ENCODE results near the gene PLEKHA8.

The PLEKHA8 gene

DNA sequence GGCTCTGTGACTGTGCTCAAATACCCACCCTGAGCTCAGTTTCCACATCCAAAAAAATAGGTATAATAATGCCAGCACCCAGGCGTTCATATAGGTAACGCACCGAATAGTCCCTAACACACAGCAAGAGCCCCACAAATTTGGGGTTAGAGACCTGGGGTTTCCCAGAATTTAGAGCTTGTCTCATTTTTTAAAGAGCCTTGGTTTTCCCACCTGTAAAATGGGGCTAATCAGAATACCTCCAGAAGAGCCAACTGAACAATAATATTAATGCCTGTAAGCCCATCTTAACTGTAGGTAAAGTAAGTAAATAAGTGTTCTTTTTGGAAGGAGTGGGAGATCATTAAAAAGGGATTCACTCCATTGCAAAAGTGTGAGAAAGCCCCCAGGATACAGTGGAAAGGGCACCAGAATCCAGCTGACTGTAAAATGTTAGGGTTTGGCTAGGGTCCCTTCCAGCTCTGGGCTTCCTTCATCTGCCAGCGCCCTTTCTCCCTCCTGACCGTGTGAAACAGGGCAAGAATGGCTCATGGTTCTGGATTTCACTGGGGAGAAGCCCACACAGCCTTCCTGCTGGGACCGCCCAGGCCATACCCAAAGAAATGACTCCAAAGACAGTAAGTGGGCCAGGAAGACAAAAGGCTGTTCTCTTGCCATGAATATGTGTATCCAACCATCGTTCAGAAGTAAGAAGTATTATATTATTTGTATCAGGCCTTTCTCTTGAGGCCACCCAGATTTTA lies 108.7 kb downstream of the PLEKHA8 start:
- TF ChIP-seq TCF12 (IDR thresholded peaks at IDR 0.05; ENCODE audit: low read depth) (no peak), TAF1 (IDR thresholded peaks at IDR 0.05; ENCODE audit: low read depth) (no peak), TEAD4 (IDR thresholded peaks at IDR 0.05) (0 out of 2 replicates have a peak, but pooled peaks have one; percentile 3), FOXM1 (IDR thresholded peaks at IDR 0.05; ENCODE audit: borderline replicate concordance, low read depth) (no peak), YY1 (IDR thresholded peaks at IDR 0.05; ENCODE audit: low read depth) (no peak), NFIC (IDR thresholded peaks at IDR 0.05) (no peak), EP300 (IDR thresholded peaks at IDR 0.05; ENCODE audit: borderline replicate concordance) (no peak)
- TF ChIP-seq, protein P1, sequence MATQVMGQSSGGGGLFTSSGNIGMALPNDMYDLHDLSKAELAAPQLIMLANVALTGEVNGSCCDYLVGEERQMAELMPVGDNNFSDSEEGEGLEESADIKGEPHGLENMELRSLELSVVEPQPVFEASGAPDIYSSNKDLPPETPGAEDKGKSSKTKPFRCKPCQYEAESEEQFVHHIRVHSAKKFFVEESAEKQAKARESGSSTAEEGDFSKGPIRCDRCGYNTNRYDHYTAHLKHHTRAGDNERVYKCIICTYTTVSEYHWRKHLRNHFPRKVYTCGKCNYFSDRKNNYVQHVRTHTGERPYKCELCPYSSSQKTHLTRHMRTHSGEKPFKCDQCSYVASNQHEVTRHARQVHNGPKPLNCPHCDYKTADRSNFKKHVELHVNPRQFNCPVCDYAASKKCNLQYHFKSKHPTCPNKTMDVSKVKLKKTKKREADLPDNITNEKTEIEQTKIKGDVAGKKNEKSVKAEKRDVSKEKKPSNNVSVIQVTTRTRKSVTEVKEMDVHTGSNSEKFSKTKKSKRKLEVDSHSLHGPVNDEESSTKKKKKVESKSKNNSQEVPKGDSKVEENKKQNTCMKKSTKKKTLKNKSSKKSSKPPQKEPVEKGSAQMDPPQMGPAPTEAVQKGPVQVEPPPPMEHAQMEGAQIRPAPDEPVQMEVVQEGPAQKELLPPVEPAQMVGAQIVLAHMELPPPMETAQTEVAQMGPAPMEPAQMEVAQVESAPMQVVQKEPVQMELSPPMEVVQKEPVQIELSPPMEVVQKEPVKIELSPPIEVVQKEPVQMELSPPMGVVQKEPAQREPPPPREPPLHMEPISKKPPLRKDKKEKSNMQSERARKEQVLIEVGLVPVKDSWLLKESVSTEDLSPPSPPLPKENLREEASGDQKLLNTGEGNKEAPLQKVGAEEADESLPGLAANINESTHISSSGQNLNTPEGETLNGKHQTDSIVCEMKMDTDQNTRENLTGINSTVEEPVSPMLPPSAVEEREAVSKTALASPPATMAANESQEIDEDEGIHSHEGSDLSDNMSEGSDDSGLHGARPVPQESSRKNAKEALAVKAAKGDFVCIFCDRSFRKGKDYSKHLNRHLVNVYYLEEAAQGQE (IDR thresholded peaks at IDR 0.05; ENCODE audit: low read depth), result no peak

DNA sequence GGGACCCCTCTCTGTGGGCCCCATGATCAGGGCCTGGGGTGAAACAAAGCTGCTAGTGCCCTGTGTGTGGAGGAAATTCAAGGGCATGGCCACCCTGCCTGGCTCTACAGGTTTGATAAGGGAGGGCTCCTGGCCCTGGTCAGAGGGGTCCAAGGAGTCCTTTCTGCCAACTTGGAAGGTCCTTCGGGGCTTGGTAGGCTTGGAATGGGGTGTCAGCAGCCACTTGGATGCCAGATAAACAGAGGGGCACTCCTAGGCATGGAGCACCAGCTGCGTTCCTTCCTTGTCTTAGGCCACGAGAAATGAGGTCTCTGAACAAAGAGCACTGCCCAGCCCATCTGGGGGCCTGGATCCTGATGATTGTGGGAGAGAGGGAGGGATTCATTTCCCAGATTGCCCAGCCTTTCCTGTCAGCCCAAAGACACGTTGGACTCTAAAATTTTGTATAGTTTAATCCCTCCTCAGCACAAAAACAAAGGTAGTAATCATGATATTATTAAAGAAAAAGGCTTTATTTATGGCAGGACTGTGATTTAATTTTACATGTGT lies 111.7 kb downstream of the PLEKHA8 start:
- no peak for TF ChIP-seq NFIC (IDR thresholded peaks at IDR 0.05)
- TF ChIP-seq, protein P2, sequence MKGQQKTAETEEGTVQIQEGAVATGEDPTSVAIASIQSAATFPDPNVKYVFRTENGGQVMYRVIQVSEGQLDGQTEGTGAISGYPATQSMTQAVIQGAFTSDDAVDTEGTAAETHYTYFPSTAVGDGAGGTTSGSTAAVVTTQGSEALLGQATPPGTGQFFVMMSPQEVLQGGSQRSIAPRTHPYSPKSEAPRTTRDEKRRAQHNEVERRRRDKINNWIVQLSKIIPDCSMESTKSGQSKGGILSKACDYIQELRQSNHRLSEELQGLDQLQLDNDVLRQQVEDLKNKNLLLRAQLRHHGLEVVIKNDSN (IDR thresholded peaks at IDR 0.05), result no peak
- no peak for TF ChIP-seq FOXM1 (IDR thresholded peaks at IDR 0.05; ENCODE audit: borderline replicate concordance, low read depth)
- no peak for TF ChIP-seq YY1 (IDR thresholded peaks at IDR 0.05; ENCODE audit: low read depth)
- TF ChIP-seq RAD21 (IDR thresholded peaks at IDR 0.05; ENCODE audit: low read depth), result no peak
- no peak for TF ChIP-seq EGR1 (IDR thresholded peaks at IDR 0.05)
- TF ChIP-seq, protein P1 (IDR thresholded peaks at IDR 0.05; ENCODE audit: low read depth), result no peak
- no peak for TF ChIP-seq ZBTB7A (IDR thresholded peaks at IDR 0.05; ENCODE audit: low read depth)

DNA sequence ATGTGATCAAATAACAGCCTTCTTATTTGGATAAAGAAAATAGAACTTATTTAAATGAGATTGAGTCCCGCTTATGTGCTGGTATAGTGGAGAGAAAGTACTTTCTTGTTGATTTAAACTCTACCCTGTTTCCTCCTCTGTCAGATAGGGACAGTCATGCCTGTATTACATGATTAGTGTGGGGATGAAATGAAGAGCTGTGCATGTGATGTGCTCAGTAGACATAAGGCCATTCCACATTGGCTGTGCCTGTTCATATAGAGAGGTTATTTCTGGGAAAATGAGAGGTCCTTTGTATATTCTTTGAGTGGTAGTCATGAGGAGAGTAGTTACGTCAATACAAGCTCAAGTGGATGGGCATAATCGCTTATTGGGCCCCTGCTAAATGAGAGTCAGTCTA lies 112.2 kb downstream of the PLEKHA8 start:
- TF ChIP-seq, protein P1 (IDR thresholded peaks at IDR 0.05; ENCODE audit: low read depth), result no peak
- TF ChIP-seq, protein P2 (IDR thresholded peaks at IDR 0.05), result no peak
- TF ChIP-seq, protein P3, sequence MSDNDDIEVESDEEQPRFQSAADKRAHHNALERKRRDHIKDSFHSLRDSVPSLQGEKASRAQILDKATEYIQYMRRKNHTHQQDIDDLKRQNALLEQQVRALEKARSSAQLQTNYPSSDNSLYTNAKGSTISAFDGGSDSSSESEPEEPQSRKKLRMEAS (IDR thresholded peaks at IDR 0.05), result no peak
- TF ChIP-seq EGR1 (IDR thresholded peaks at IDR 0.05), result no peak
- TF ChIP-seq TEAD4 (IDR thresholded peaks at IDR 0.05), result no peak
- TF ChIP-seq EP300 (IDR thresholded peaks at IDR 0.05; ENCODE audit: borderline replicate concordance), result no peak
- TF ChIP-seq FOXM1 (IDR thresholded peaks at IDR 0.05; ENCODE audit: borderline replicate concordance, low read depth), result no peak
- no peak for TF ChIP-seq CEBPB (IDR thresholded peaks at IDR 0.05)
- TF ChIP-seq NFIC (IDR thresholded peaks at IDR 0.05), result no peak

DNA sequence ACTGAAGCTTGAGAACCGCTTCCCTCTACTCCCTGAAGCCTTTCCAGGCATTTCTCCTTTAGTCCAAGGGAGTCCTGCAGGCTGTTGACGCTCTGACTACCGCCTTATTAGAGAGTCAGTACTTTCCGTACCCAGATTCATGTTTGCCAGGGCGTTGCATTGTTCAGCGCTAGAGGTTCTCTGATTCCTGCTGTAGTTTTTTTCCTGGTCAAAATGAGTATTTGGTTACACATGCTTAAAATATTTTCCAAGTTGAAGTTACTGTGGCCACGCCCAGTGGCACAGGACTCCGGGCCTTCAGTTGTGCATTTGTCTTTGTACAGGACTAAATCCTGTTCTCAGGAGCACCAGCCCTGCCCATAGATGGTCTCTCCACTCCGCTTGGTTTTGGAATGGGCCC lies 114.5 kb downstream of the PLEKHA8 start:
- no peak for TF ChIP-seq ZBTB7A (IDR thresholded peaks at IDR 0.05; ENCODE audit: low read depth)
- TF ChIP-seq, protein P2 (IDR thresholded peaks at IDR 0.05), result no peak
- no peak for TF ChIP-seq CEBPB (IDR thresholded peaks at IDR 0.05)
- peak; percentile 30; the same call in 1 of the 2 replicates for TF ChIP-seq TAF1 (IDR thresholded peaks at IDR 0.05; ENCODE audit: low read depth)
- TF ChIP-seq, protein P3 (IDR thresholded peaks at IDR 0.05), result no peak
- peak; percentile 68; the same call in 1 of the 2 replicates for TF ChIP-seq TCF12 (IDR thresholded peaks at IDR 0.05; ENCODE audit: low read depth)
- TF ChIP-seq TEAD4 (IDR thresholded peaks at IDR 0.05), result peak; percentile 77
- no peak for TF ChIP-seq NFIC (IDR thresholded peaks at IDR 0.05)
- no peak for TF ChIP-seq CREB1 (IDR thresholded peaks at IDR 0.05; ENCODE audit: low read depth)
- peak; percentile 64; the same call in 1 of the 2 replicates for TF ChIP-seq EP300 (IDR thresholded peaks at IDR 0.05; ENCODE audit: borderline replicate concordance)
- no peak for TF ChIP-seq RAD21 (IDR thresholded peaks at IDR 0.05; ENCODE audit: low read depth)
- TF ChIP-seq, protein P1 (IDR thresholded peaks at IDR 0.05; ENCODE audit: low read depth), result no peak
- no peak for TF ChIP-seq YY1 (IDR thresholded peaks at IDR 0.05; ENCODE audit: low read depth)
- peak; percentile 31; the same call in 1 of the 2 replicates for TF ChIP-seq FOXM1 (IDR thresholded peaks at IDR 0.05; ENCODE audit: borderline replicate concordance, low read depth)
- no peak for TF ChIP-seq EGR1 (IDR thresholded peaks at IDR 0.05)

Data from Ishikawa (cell line).